ENCODE data around the gene EXTL2.
"Not testable (repeated sequence)": the region's sequence is repeated elsewhere in the genome, so short reads cannot be mapped to it uniquely, and the experiment has no call there.

EXTL2 gene

GRCh38 chr1:100862591-100862990 is 32.1 kb downstream of the EXTL2 start:
- Histone ChIP-seq H3K9ac (ENCODE audit: low read depth in 1 of 2, low read length in 2 of 2) (no peak overlapping the region), H3K9me3 (ENCODE audit: control insufficient read depth in 2 of 2, low read length in 2 of 2) (no peaks in the 10 kb centered on the region), H3K27ac (ENCODE audit: low read depth in 2 of 2, low read length in 2 of 2) (no peak overlapping the region), H3K4me1 (ENCODE audit: control insufficient read depth in 2 of 2, insufficient read depth in 2 of 2, low read length in 2 of 2) (no peaks in the 10 kb centered on the region), H3K4me3 (ENCODE audit: low read length in 2 of 2) (no peak overlapping the region), H3K27me3 (ENCODE audit: control insufficient read depth in 2 of 2, insufficient read depth in 2 of 2, low read length in 2 of 2) (peaks cover 0 to 3% of the 10 kb centered on the region in 2 donors), H3K36me3 (ENCODE audit: control insufficient read depth in 2 of 2, insufficient read depth in 2 of 2, low read length in 2 of 2) (no peaks in the 10 kb centered on the region)

DNA sequence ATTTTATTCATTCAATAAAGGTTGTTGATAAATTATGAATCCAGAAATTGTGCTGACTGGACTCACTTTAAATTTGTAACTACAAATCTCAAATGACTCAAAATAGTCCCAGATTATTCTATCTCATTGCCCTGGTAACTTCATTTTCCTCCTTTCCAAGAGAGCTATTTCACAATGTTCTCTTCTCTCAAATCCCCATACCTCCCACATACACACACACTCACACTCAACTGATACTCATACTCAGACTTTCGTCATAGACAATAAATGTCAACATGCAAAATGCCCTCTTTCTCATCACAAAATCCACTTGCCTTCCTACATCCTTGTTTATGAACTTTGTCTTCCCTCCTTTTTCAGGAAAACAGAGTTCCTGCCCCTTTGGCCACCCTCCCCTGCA is 33.3 kb downstream of the EXTL2 start:
- no peak overlapping the region for H3K4me3 ChIP-seq (ENCODE audit: low read length in 2 of 2)
- no peak overlapping the region for H3K9ac ChIP-seq (ENCODE audit: low read depth in 1 of 2, low read length in 2 of 2)
- no peak overlapping the region for H3K27ac ChIP-seq (ENCODE audit: low read depth in 2 of 2, low read length in 2 of 2)
- H3K9me3 ChIP-seq (ENCODE audit: control insufficient read depth in 2 of 2, low read length in 2 of 2) = no peaks in the 10 kb centered on the region
- H3K27me3 ChIP-seq (ENCODE audit: control insufficient read depth in 2 of 2, insufficient read depth in 2 of 2, low read length in 2 of 2) = peaks cover 0 to 3% of the 10 kb centered on the region in 2 donors
- no peaks in the 10 kb centered on the region for H3K36me3 ChIP-seq (ENCODE audit: control insufficient read depth in 2 of 2, insufficient read depth in 2 of 2, low read length in 2 of 2)
- H3K4me1 ChIP-seq (ENCODE audit: control insufficient read depth in 2 of 2, insufficient read depth in 2 of 2, low read length in 2 of 2) = no peaks in the 10 kb centered on the region

- Histone ChIP-seq H3K27ac (ENCODE audit: low read depth in 2 of 2, low read length in 2 of 2) (no peak overlapping the region), H3K4me3 (ENCODE audit: low read length in 2 of 2) (no peak overlapping the region), H3K36me3 (ENCODE audit: control insufficient read depth in 2 of 2, insufficient read depth in 2 of 2, low read length in 2 of 2) (no peaks in the 10 kb centered on the region), H3K9me3 (ENCODE audit: control insufficient read depth in 2 of 2, low read length in 2 of 2) (no peaks in the 10 kb centered on the region), H3K9ac (ENCODE audit: low read depth in 1 of 2, low read length in 2 of 2) (no peak overlapping the region), H3K27me3 (ENCODE audit: control insufficient read depth in 2 of 2, insufficient read depth in 2 of 2, low read length in 2 of 2) (peaks cover 0 to 3% of the 10 kb centered on the region in 2 donors), H3K4me1 (ENCODE audit: control insufficient read depth in 2 of 2, insufficient read depth in 2 of 2, low read length in 2 of 2) (no peaks in the 10 kb centered on the region)
Observed at GRCh38 chr1:100860397-100860991, 34.1 kb downstream of the EXTL2 start.

DNA sequence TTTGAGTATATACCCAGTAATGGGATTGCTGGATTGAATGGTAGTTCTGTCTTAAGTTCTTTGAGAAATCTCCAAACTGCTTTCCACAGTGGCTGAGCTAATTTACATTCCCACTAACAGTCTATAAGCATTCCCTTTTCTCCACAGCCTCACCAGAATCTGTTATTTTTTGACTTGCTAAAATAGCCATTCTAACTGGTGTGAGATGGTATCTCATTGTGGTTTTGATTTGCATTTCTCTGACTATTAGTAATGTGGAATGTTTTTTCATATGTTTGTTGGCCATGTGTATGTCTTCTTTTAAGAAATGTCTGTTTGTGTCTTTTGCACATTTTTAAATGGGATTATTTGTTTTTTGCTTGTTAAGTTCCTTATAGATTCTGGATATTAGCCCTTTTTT is 39.5 kb downstream of the EXTL2 start:
- not testable (repeated sequence) for H3K36me3 ChIP-seq (ENCODE audit: control insufficient read depth in 2 of 2, insufficient read depth in 2 of 2, low read length in 2 of 2); H3K27ac ChIP-seq (ENCODE audit: low read depth in 2 of 2, low read length in 2 of 2); H3K9me3 ChIP-seq (ENCODE audit: control insufficient read depth in 2 of 2, low read length in 2 of 2); H3K4me3 ChIP-seq (ENCODE audit: low read length in 2 of 2); H3K27me3 ChIP-seq (ENCODE audit: control insufficient read depth in 2 of 2, insufficient read depth in 2 of 2, low read length in 2 of 2); H3K9ac ChIP-seq (ENCODE audit: low read depth in 1 of 2, low read length in 2 of 2); H3K4me1 ChIP-seq (ENCODE audit: control insufficient read depth in 2 of 2, insufficient read depth in 2 of 2, low read length in 2 of 2)

DNA sequence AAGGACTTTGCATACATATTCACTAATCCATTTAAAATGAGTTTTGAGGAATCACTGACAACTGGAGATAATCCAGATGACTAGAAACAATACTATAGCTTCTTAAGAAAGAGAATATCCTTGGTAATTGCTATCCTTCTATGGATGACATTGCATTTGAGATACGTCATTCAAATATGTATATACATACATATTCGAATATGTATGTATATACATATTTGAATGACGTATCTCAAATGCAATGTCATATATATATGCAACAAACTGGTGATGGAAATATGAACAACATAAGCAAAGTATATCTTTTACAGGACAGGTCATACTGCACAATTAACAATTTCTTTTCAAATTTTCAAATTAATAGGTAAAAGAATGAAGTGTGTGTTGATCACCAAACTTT is 41.7 kb downstream of the EXTL2 start:
- Histone ChIP-seq H3K27me3 (ENCODE audit: control insufficient read depth in 2 of 2, insufficient read depth in 2 of 2, low read length in 2 of 2) (no peaks in the 10 kb centered on the region), H3K9ac (ENCODE audit: low read depth in 1 of 2, low read length in 2 of 2) (no peak overlapping the region), H3K4me1 (ENCODE audit: control insufficient read depth in 2 of 2, insufficient read depth in 2 of 2, low read length in 2 of 2) (no peaks in the 10 kb centered on the region), H3K36me3 (ENCODE audit: control insufficient read depth in 2 of 2, insufficient read depth in 2 of 2, low read length in 2 of 2) (no peaks in the 10 kb centered on the region), H3K4me3 (ENCODE audit: low read length in 2 of 2) (no peak overlapping the region), H3K27ac (ENCODE audit: low read depth in 2 of 2, low read length in 2 of 2) (no peak overlapping the region), H3K9me3 (ENCODE audit: control insufficient read depth in 2 of 2, low read length in 2 of 2) (no peaks in the 10 kb centered on the region)

DNA sequence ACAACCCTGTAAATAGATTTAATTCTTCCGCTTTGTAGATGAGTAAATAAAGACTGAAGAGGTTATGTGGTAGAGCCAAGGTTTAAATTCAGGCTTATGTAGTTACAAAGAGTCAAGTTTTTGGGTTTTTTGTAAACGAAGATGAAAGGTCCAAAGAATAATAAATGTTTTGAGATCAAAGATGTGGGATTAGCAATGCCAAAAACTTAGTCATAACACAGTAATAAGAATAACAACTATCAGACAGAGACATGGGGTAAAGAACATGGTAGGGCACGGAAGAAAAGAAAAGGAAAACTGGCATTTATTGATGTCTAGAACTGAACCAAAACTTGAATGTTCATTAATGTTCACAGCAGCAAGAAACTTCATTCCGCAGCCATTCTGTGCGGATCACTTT is 42.9 kb downstream of the EXTL2 start:
- H3K9me3 ChIP-seq (ENCODE audit: control insufficient read depth in 2 of 2, low read length in 2 of 2) = no peaks in the 10 kb centered on the region
- H3K27me3 ChIP-seq (ENCODE audit: control insufficient read depth in 2 of 2, insufficient read depth in 2 of 2, low read length in 2 of 2) = no peaks in the 10 kb centered on the region
- H3K4me1 ChIP-seq (ENCODE audit: control insufficient read depth in 2 of 2, insufficient read depth in 2 of 2, low read length in 2 of 2) = no peaks in the 10 kb centered on the region
- H3K36me3 ChIP-seq (ENCODE audit: control insufficient read depth in 2 of 2, insufficient read depth in 2 of 2, low read length in 2 of 2) = no peaks in the 10 kb centered on the region
- H3K27ac ChIP-seq (ENCODE audit: low read depth in 2 of 2, low read length in 2 of 2) = no peak overlapping the region
- no peak overlapping the region for H3K9ac ChIP-seq (ENCODE audit: low read depth in 1 of 2, low read length in 2 of 2)
- no peak overlapping the region for H3K4me3 ChIP-seq (ENCODE audit: low read length in 2 of 2)

DNA sequence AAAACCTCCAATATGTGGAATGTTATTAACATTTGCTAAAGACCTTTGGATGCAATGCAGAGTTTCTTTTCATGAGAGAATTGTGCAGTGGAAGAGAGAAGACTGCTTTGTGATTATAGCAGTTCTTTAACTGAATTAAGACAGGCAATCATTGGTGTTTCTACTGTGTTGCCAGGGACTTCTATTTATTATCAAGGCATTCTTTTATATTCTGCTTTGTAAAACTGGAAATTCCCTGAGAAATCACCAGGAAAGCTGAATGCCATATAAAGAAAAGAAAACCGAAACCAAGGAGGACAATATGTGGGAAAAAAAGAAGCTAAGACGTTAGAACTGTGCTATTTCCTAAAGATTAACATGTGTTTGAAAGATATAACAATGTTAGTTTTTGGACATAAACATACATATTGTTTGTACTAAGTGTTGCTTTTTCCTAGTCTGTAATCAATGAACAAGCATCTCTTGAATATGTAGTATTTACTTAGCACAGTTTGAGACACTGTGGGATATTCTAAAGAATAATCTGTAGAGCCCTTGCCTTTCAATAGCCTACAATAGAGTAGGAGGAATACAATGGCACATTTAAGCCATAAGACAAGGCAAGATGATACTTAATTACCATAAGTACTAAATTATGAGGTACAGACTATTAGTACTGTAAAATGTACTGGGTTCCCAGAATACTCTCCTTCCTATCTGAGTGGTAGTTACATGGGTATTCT is 47.1 kb downstream of the EXTL2 start:
- Histone ChIP-seq H3K4me3 (ENCODE audit: low read length in 2 of 2) (peak overlapping the region; percentile 28 to 31), H3K4me1 (ENCODE audit: control insufficient read depth in 2 of 2, insufficient read depth in 2 of 2, low read length in 2 of 2) (no peaks in the 10 kb centered on the region), H3K36me3 (ENCODE audit: control insufficient read depth in 2 of 2, insufficient read depth in 2 of 2, low read length in 2 of 2) (no peaks in the 10 kb centered on the region), H3K9ac (ENCODE audit: low read depth in 1 of 2, low read length in 2 of 2) (no peak overlapping the region), H3K27ac (ENCODE audit: low read depth in 2 of 2, low read length in 2 of 2) (no peak overlapping the region), H3K9me3 (ENCODE audit: control insufficient read depth in 2 of 2, low read length in 2 of 2) (no peaks in the 10 kb centered on the region), H3K27me3 (ENCODE audit: control insufficient read depth in 2 of 2, insufficient read depth in 2 of 2, low read length in 2 of 2) (no peaks in the 10 kb centered on the region)

DNA sequence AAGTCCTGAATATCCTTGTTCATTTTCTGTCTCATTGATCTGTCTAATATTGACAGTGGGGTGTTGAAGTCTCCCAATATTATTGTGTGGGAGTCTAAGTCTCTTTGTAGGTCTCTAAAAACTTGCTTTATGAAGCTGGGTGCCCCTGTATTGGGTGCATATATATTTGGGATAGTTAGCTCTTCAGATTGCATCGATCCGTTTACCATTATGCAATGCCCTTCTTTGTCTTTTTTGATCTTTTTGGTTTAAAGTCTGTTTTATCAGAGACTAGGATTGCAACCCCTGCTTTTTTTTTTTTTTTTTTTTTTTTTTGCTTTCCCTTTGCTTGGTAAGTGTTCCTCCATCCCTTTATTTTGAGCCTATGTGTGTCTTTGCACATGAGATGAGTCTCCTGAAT is 51.5 kb downstream of the EXTL2 start:
- H3K9ac ChIP-seq (ENCODE audit: low read depth in 1 of 2, low read length in 2 of 2); H3K4me1 ChIP-seq (ENCODE audit: control insufficient read depth in 2 of 2, insufficient read depth in 2 of 2, low read length in 2 of 2); H3K9me3 ChIP-seq (ENCODE audit: control insufficient read depth in 2 of 2, low read length in 2 of 2); H3K4me3 ChIP-seq (ENCODE audit: low read length in 2 of 2); H3K36me3 ChIP-seq (ENCODE audit: control insufficient read depth in 2 of 2, insufficient read depth in 2 of 2, low read length in 2 of 2); H3K27ac ChIP-seq (ENCODE audit: low read depth in 2 of 2, low read length in 2 of 2); H3K27me3 ChIP-seq (ENCODE audit: control insufficient read depth in 2 of 2, insufficient read depth in 2 of 2, low read length in 2 of 2): not testable (repeated sequence)

- Histone ChIP-seq H3K9me3 (ENCODE audit: control insufficient read depth in 2 of 2, low read length in 2 of 2) (no peaks in the 10 kb centered on the region), H3K27ac (ENCODE audit: low read depth in 2 of 2, low read length in 2 of 2) (no peak overlapping the region), H3K9ac (ENCODE audit: low read depth in 1 of 2, low read length in 2 of 2) (no peak overlapping the region), H3K4me1 (ENCODE audit: control insufficient read depth in 2 of 2, insufficient read depth in 2 of 2, low read length in 2 of 2) (no peaks in the 10 kb centered on the region), H3K27me3 (ENCODE audit: control insufficient read depth in 2 of 2, insufficient read depth in 2 of 2, low read length in 2 of 2) (no peaks in the 10 kb centered on the region), H3K4me3 (ENCODE audit: low read length in 2 of 2) (no peak overlapping the region), H3K36me3 (ENCODE audit: control insufficient read depth in 2 of 2, insufficient read depth in 2 of 2, low read length in 2 of 2) (no peaks in the 10 kb centered on the region)
Observed at GRCh38 chr1:100835866-100836842, 58.5 kb downstream of the EXTL2 start.
